ENCODE results near the gene PSMA7. TPM values are rescaled to one million over a fixed set of nuclear protein-coding genes. Genes with fewer than 3 reads are reported as not detected.
A peak's percentile ranks its signal among the peaks of the same experiment; 100 is the strongest.
"Not testable (repeated sequence)": the region's sequence is repeated elsewhere in the genome, so short reads cannot be mapped to it uniquely, and the experiment has no call there.

PSMA7 gene
- total RNA-seq, 2 experiments from 2014 or later: 287 to 288 TPM

GRCh38 chr20:62157387-62158087 lies 14.3 kb upstream of the PSMA7 start:
- peaks cover 22% of the 10 kb centered on the region for H3K36me3 Mint-ChIP-seq (ENCODE audit: low read depth)
- no peak for DNase-seq
- CTCF ChIA-PET: interaction anchor here (1.2 to 1.5 kb wide), 2 partner anchors 12 to 15 kb away, joined by 4 to 5 read pairs; no protein-coding TSS in a partner anchor
- no peaks in the 10 kb centered on the region for H3K9me3 Mint-ChIP-seq
- no peaks in the 10 kb centered on the region for H3K27me3 Mint-ChIP-seq (ENCODE audit: low read depth)
- intact Hi-C loops (cut with micrococcal nuclease): loop anchor here (2.0 kb wide), 1 partner anchor 147 kb away; no protein-coding TSS in a partner anchor
- H3K4me1 Mint-ChIP-seq (ENCODE audit: low read depth): peaks cover 10% of the 10 kb centered on the region
- H3K27ac Mint-ChIP-seq: no peak overlapping the region
- no peak overlapping the region for H3K4me3 Mint-ChIP-seq

- H3K9me3 Mint-ChIP-seq: no peaks in the 10 kb centered on the region
- CTCF ChIA-PET: interaction anchor here (0.6 to 1.5 kb wide), 4 partner anchors 11 to 146 kb away, joined by 4 to 9 read pairs (median 4); no protein-coding TSS in a partner anchor
- H3K4me1 Mint-ChIP-seq (ENCODE audit: low read depth): peaks cover 10% of the 10 kb centered on the region
- DNase-seq: peak; percentile 75
- no peak overlapping the region for H3K4me3 Mint-ChIP-seq
- H3K36me3 Mint-ChIP-seq (ENCODE audit: low read depth): peaks cover 29% of the 10 kb centered on the region
- no peak overlapping the region for H3K27ac Mint-ChIP-seq
- intact Hi-C loops (cut with micrococcal nuclease): loop anchor here (2.0 kb wide), 1 partner anchor 146 kb away; no protein-coding TSS in a partner anchor
- H3K27me3 Mint-ChIP-seq (ENCODE audit: low read depth): no peaks in the 10 kb centered on the region
Measured at GRCh38 chr20:62156592-62157386, 13.6 kb upstream of the PSMA7 start.

DNA sequence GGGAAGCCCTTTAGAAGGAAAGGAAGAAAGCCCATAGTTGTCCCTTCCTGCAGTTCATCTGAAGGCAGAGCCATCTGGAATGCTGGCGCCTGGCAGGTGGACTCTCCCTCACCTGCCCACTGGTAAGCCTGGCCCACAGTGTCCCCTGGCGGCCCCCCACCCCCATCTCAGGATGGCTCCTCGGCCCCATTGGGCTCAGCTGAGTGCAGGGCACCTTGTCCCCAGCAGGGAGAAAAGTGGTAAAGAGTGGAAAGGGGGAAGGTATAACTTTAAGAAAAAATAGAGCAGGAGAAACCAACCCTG lies 13.0 kb upstream of the PSMA7 start:
- intact Hi-C loops (cut with micrococcal nuclease): loop anchor here (2.0 kb wide), 1 partner anchor 145 kb away; no protein-coding TSS in a partner anchor
- H3K4me3 Mint-ChIP-seq: no peak overlapping the region
- peaks cover 34% of the 10 kb centered on the region for H3K36me3 Mint-ChIP-seq (ENCODE audit: low read depth)
- CTCF ChIA-PET: interaction anchor here (0.6 to 1.5 kb wide), 4 partner anchors 11 to 145 kb away, joined by 4 to 9 read pairs (median 4); no protein-coding TSS in a partner anchor
- no peaks in the 10 kb centered on the region for H3K27me3 Mint-ChIP-seq (ENCODE audit: low read depth)
- H3K4me1 Mint-ChIP-seq (ENCODE audit: low read depth): peaks cover 10% of the 10 kb centered on the region
- H3K9me3 Mint-ChIP-seq: no peaks in the 10 kb centered on the region
- no peak for DNase-seq
- H3K27ac Mint-ChIP-seq: no peak overlapping the region

DNA sequence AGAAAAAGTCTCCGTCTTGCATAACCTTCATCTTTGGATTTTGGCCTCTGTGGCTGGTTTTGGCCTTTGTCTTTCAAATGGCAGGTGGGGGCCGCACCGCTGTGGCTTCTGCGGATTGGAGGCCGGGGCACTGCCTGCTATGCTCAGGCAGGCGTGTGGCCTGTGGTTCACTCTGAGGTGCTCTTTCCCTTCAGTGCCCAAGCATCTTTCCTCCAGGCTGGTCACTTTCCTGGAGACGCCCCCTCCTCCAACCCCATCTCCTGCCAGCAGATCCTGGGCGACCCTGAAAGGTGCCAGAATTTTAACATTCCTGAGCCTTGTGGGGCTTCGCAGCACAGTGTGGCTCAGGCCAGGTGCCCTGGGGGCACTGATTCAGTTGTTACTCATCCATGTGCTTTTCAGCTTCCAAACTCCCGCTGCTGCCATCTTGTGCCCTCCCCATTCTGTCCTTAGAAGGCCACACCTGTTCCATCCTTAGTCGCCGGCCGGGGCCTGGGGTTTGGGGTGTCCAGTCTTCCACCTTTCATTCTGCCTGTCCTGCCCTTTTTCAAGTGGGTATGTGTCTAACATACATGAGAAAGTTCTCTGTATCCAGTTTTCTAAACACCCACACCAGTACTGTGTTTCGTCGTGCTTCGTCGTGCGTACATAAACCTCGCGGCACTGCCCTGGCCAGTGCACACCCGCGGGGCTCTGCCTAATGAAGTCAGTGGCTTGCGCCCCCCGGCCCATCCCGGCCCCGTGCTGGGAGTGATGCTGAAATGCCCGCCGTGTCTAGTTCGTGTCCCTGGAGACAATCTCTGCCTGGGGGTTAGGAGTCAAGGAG lies 12.4 kb upstream of the PSMA7 start:
- no peak for DNase-seq
- Mint-ChIP-seq H3K36me3 (ENCODE audit: low read depth) (peaks cover 34% of the 10 kb centered on the region), H3K9me3 (no peaks in the 10 kb centered on the region), H3K27me3 (ENCODE audit: low read depth) (no peaks in the 10 kb centered on the region), H3K4me1 (ENCODE audit: low read depth) (peaks cover 10% of the 10 kb centered on the region), H3K4me3 (no peak overlapping the region), H3K27ac (no peak overlapping the region)
- intact Hi-C loops (cut with micrococcal nuclease): loop anchor here (2.0 kb wide), 1 partner anchor 145 kb away; no protein-coding TSS in a partner anchor
- CTCF ChIA-PET: interaction anchor here (0.9 to 1.5 kb wide), 2 partner anchors 17 to 145 kb away, joined by 5 to 9 read pairs; no protein-coding TSS in a partner anchor

DNA sequence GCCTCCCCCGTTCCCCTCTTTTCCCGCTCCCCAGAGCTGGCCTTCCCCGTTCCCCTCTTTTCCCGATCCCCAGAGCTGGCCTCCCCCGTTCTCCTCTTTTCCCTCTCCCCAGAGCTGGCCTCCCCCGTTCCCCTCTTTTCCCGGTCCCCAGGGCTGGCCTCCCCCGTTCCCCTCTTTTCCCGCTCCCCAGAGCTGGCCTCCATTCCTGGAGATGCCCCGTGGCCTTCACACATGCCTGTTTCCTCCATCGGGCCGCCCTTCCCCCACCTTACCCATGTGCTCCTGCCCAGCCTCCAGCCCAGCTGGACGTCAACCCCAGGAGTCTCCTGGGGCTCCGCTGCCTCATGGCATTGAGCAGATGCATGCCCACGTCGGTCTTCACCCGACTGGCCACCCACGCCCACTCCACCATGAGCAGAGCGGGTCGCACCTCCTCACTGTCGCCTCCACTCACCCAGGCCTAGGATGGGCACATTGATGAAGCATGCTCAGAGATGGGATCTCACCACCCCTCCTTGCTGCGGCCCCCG lies 8.7 kb upstream of the PSMA7 start:
- DNase-seq: no peak
- H3K27ac Mint-ChIP-seq: no peak overlapping the region
- intact Hi-C loops (cut with micrococcal nuclease): no loop called here
- H3K4me1 Mint-ChIP-seq (ENCODE audit: low read depth): peaks cover 14% of the 10 kb centered on the region
- H3K27me3 Mint-ChIP-seq (ENCODE audit: low read depth): no peaks in the 10 kb centered on the region
- peaks cover 36% of the 10 kb centered on the region for H3K36me3 Mint-ChIP-seq (ENCODE audit: low read depth)
- no peak overlapping the region for H3K4me3 Mint-ChIP-seq
- H3K9me3 Mint-ChIP-seq: no peaks in the 10 kb centered on the region
- CTCF ChIA-PET: interaction anchor here (1.1 kb wide), 1 partner anchor 22 kb away, joined by 3 read pairs; no protein-coding TSS in a partner anchor

DNA sequence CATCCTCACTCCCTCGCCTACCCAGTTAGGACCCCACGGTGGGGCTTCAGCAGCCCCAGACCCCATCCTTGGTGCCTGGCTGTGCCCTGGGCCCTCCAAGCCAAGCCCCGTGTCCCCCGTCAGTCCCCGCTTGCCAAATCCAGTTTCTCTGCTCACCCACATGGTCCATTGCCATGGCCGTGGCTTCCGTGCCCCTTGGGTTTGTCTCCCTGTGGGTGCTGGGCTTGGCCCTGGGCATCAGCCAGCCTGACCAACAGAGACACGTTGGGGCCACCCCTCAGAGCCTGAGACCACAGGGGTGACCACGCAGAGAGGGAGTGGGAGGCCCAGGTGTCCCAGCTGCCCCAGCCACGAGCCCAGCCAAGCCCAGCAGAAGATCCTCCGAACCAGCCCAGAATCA lies 8.0 kb upstream of the PSMA7 start:
- H3K27ac Mint-ChIP-seq: no peak overlapping the region
- no peaks in the 10 kb centered on the region for H3K27me3 Mint-ChIP-seq (ENCODE audit: low read depth)
- no peaks in the 10 kb centered on the region for H3K9me3 Mint-ChIP-seq
- H3K36me3 Mint-ChIP-seq (ENCODE audit: low read depth): peaks cover 36% of the 10 kb centered on the region
- H3K4me3 Mint-ChIP-seq: no peak overlapping the region
- DNase-seq: no peak
- CTCF ChIA-PET: no interaction called here
- intact Hi-C loops (cut with micrococcal nuclease): no loop called here
- H3K4me1 Mint-ChIP-seq (ENCODE audit: low read depth): peaks cover 15% of the 10 kb centered on the region

GRCh38 chr20:62150310-62150575 lies 7.0 kb upstream of the PSMA7 start:
- H3K4me3 Mint-ChIP-seq: no peak overlapping the region
- H3K27me3 Mint-ChIP-seq (ENCODE audit: low read depth): no peaks in the 10 kb centered on the region
- no peaks in the 10 kb centered on the region for H3K9me3 Mint-ChIP-seq
- no peak overlapping the region for H3K27ac Mint-ChIP-seq
- DNase-seq: no peak
- H3K4me1 Mint-ChIP-seq (ENCODE audit: low read depth): peaks cover 22% of the 10 kb centered on the region
- CTCF ChIA-PET: no interaction called here
- intact Hi-C loops (cut with micrococcal nuclease): no loop called here
- peaks cover 30% of the 10 kb centered on the region for H3K36me3 Mint-ChIP-seq (ENCODE audit: low read depth)

- no peak overlapping the region for H3K4me3 Mint-ChIP-seq
- H3K27ac Mint-ChIP-seq: no peak overlapping the region
- intact Hi-C loops (cut with micrococcal nuclease): no loop called here
- peaks cover 27% of the 10 kb centered on the region for H3K4me1 Mint-ChIP-seq (ENCODE audit: low read depth)
- no peak for DNase-seq
- H3K27me3 Mint-ChIP-seq (ENCODE audit: low read depth): no peaks in the 10 kb centered on the region
- CTCF ChIA-PET: interaction anchor here (1.0 kb wide), 1 partner anchor 17 kb away, joined by 4 read pairs; no protein-coding TSS in a partner anchor
- H3K36me3 Mint-ChIP-seq (ENCODE audit: low read depth): peaks cover 29% of the 10 kb centered on the region
- no peaks in the 10 kb centered on the region for H3K9me3 Mint-ChIP-seq
Measured at GRCh38 chr20:62149532-62150309, 6.5 kb upstream of the PSMA7 start.

GRCh38 chr20:62148908-62149314 lies 5.7 kb upstream of the PSMA7 start:
- no peaks in the 10 kb centered on the region for H3K27me3 Mint-ChIP-seq (ENCODE audit: low read depth)
- peaks cover 30% of the 10 kb centered on the region for H3K4me1 Mint-ChIP-seq (ENCODE audit: low read depth)
- H3K36me3 Mint-ChIP-seq (ENCODE audit: low read depth): peaks cover 23% of the 10 kb centered on the region
- no peak for DNase-seq
- no peaks in the 10 kb centered on the region for H3K9me3 Mint-ChIP-seq
- CTCF ChIA-PET: interaction anchor here (1.0 kb wide), 1 partner anchor 18 kb away, joined by 4 read pairs; no protein-coding TSS in a partner anchor
- no peak overlapping the region for H3K27ac Mint-ChIP-seq
- intact Hi-C loops (cut with micrococcal nuclease): no loop called here
- H3K4me3 Mint-ChIP-seq: no peak overlapping the region

GRCh38 chr20:62148383-62148782 lies 5.2 kb upstream of the PSMA7 start:
- peaks cover 18% of the 10 kb centered on the region for H3K36me3 Mint-ChIP-seq (ENCODE audit: low read depth)
- H3K27me3 Mint-ChIP-seq (ENCODE audit: low read depth); DNase-seq; H3K9me3 Mint-ChIP-seq; H3K4me3 Mint-ChIP-seq; intact Hi-C loops (cut with micrococcal nuclease); H3K27ac Mint-ChIP-seq: not testable (repeated sequence)
- CTCF ChIA-PET: interaction anchor here (0.6 kb wide), 1 partner anchor 208 kb away, joined by 3 read pairs; no protein-coding TSS in a partner anchor
- peaks cover 29% of the 10 kb centered on the region for H3K4me1 Mint-ChIP-seq (ENCODE audit: low read depth)

DNA sequence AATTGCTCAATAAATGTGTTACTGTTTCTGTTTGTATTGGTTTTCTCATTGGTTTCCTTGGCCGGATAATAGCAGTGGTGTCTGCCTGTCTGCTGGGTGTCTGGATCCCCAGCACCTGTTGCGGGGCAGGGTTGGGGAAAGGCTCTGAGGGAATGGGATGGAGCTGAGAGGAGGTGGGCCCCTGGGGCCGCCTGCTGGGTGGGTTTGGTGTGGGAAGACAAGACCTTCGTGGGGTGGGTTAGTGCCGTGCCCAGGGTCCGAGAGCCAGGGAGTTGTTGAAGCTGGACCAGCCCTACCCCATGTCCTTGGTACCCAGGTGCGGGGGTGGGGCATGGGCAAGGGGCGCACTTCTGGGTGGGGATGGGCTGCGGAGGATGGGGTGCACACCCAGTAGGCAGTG lies 4.3 kb upstream of the PSMA7 start:
- Mint-ChIP-seq H3K4me3 (no peak overlapping the region), H3K36me3 (ENCODE audit: low read depth) (peaks cover 13% of the 10 kb centered on the region), H3K27me3 (ENCODE audit: low read depth) (no peaks in the 10 kb centered on the region), H3K4me1 (ENCODE audit: low read depth) (peaks cover 29% of the 10 kb centered on the region), H3K9me3 (no peaks in the 10 kb centered on the region), H3K27ac (no peak overlapping the region)
- CTCF ChIA-PET: interaction anchor here (0.6 kb wide), 1 partner anchor 207 kb away, joined by 3 read pairs; no protein-coding TSS in a partner anchor
- no peak for DNase-seq
- intact Hi-C loops (cut with micrococcal nuclease): no loop called here

Data from activated naive CD4-positive, alpha-beta T cell treated with anti-CD3 and anti-CD28 coated beads for 36 hours (primary cell).